Suprapubic skin (tissue), 4 donors: ENCODE measurements around the gene ASIC3. TPM values are rescaled to one million over a fixed set of nuclear protein-coding genes. Genes with fewer than 3 reads are reported as not detected.

Experiments used
- DNase-seq, 2 donors: peaks; one replicate each; pipeline ENCODE4 v3.0.0-alpha.2; 2019; ENCODE audit warnings: low spot score in 2 of 2
- H3K27ac ChIP-seq: fragments of 200-600 bp; sonication (generic); one replicate; pipeline ENCODE4 v1.5.1; 2019
- H3K27me3 ChIP-seq: fragments of 200-600 bp; sonication (generic); one replicate; pipeline ENCODE4 v1.5.1; 2019
- H3K36me3 ChIP-seq: fragments of 200-600 bp; sonication (generic); one replicate; pipeline ENCODE4 v1.5.1; 2019
- H3K4me1 ChIP-seq: fragments of 200-600 bp; sonication (generic); one replicate; pipeline ENCODE4 v1.5.1; 2019
- H3K4me3 ChIP-seq: fragments of 200-600 bp; sonication (generic); one replicate; pipeline ENCODE4 v1.5.1; 2019; ENCODE audit warnings: mild to moderate bottlenecking
- H3K9me3 ChIP-seq: fragments of 200-600 bp; sonication (generic); one replicate; pipeline ENCODE4 v1.5.1; 2019
- EP300 ChIP-seq: sonication (generic); formaldehyde crosslinking; IDR thresholded peaks from one replicate; pipeline ENCODE4 v1.6.1; 2017; ENCODE audit warnings: antibody characterized with exemption
- POLR2A ChIP-seq, 2 donors: fragments of 450-650 bp; IDR thresholded peaks; one replicate each; pipeline ENCODE4 v1.6.1; 2017; ENCODE audit warnings: antibody characterized with exemption in 2 of 2, mild to moderate bottlenecking in 2 of 2, moderate library complexity in 2 of 2
- POLR2AphosphoS5 ChIP-seq, 3 donors: sonication (generic); formaldehyde crosslinking; IDR thresholded peaks; one replicate each; pipeline ENCODE4 v1.6.1; 2017; ENCODE audit warnings: antibody characterized with exemption in 3 of 3
- WGBS: methylation state at CpG from one replicate; pipeline ENCODE4 v1.1.5; 2018; 5-methylcytosine and 5-hydroxymethylcytosine counted together
- total RNA-seq, 4 donors: library from RNA; depleted of rRNA; stranded (reverse); fragments of >200 nt; gene quantifications; one replicate each; pipeline ENCODE4 v1.1.0, GENCODE V29; 2016
- TF ChIP-seq, protein P1 (sequence below), 2 donors: fragments of 200-600 bp in 1 of 2; fragments of 450-650 bp in 1 of 2; sonication (generic) in 1 of 2; IDR thresholded peaks; one replicate each; pipeline ENCODE4 v1.5.1; 2016 to 2019; ENCODE audit warnings: antibody characterized with exemption in 2 of 2, mild to moderate bottlenecking in 1 of 2, moderate library complexity in 1 of 2

Gene ASIC3
- total RNA-seq, 4 donors from 2014 or later, result 2.6 to 8.7 (median 4.1) TPM

DNA sequence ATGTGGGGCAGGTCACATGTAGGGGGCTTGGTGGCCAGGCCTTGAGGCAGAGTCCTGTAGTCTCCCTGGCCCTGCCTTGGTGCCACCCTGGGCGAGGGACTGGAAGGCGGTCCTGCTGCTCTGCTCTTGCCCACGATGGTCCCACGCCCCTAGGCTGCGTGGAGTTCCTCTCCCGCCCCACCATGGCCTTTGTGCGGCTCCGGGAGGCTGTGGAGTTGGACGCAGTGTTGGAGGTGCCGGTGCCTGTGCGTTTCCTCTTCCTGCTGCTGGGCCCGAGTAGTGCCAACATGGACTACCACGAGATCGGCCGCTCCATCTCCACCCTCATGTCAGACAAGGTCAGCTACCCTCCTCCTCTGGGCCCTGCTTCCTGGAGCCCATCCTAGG lies 22.2 kb downstream of the ASIC3 start:
- no peak for DNase-seq
- TF ChIP-seq POLR2A (IDR thresholded peaks at IDR 0.05) (no peak), EP300 (no peak), POLR2AphosphoS5 (IDR thresholded peaks at IDR 0.05) (no peak)
- TF ChIP-seq, protein P1, sequence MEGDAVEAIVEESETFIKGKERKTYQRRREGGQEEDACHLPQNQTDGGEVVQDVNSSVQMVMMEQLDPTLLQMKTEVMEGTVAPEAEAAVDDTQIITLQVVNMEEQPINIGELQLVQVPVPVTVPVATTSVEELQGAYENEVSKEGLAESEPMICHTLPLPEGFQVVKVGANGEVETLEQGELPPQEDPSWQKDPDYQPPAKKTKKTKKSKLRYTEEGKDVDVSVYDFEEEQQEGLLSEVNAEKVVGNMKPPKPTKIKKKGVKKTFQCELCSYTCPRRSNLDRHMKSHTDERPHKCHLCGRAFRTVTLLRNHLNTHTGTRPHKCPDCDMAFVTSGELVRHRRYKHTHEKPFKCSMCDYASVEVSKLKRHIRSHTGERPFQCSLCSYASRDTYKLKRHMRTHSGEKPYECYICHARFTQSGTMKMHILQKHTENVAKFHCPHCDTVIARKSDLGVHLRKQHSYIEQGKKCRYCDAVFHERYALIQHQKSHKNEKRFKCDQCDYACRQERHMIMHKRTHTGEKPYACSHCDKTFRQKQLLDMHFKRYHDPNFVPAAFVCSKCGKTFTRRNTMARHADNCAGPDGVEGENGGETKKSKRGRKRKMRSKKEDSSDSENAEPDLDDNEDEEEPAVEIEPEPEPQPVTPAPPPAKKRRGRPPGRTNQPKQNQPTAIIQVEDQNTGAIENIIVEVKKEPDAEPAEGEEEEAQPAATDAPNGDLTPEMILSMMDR (IDR thresholded peaks at IDR 0.05), result no peak
- Histone ChIP-seq H3K27ac (no peak overlapping the region), H3K9me3 (no peaks in the 10 kb centered on the region), H3K27me3 (no peaks in the 10 kb centered on the region), H3K4me3 (no peak overlapping the region), H3K4me1 (no peaks in the 10 kb centered on the region), H3K36me3 (peaks cover 99% of the 10 kb centered on the region)
- WGBS, result 85% methylated on average over 3 of the region's 15 CpGs

DNA sequence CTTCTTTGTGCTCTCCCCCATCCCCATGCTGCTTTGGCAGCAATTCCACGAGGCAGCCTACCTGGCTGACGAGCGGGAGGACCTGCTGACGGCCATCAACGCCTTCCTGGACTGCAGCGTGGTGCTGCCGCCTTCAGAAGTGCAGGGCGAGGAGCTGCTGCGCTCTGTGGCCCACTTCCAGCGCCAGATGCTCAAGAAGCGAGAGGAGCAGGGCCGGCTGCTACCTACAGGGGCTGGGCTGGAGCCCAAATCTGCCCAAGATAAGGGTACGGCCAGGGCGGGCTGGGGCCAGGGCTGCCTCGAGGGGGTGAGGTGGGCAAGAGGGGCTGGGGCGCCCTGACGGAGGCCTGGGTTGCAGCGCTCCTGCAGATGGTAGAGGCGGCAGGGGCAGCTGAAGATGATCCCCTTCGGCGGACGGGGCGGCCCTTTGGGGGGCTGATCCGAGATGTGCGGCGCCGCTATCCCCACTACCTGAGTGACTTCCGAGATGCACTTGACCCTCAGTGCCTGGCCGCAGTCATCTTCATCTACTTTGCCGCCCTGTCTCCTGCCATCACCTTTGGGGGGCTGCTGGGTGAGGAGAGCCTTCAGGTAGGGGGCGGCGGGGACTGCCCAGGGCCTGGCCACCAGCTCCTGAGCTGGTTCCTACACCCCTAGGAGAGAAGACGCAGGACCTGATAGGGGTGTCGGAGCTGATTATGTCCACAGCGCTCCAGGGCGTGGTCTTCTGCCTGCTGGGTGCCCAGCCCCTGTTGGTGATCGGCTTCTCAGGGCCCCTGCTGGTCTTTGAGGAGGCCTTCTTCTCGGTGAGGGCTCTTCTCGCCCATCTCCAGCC lies 22.9 kb downstream of the ASIC3 start:
- no peaks in the 10 kb centered on the region for H3K4me1 ChIP-seq
- H3K4me3 ChIP-seq, result no peak overlapping the region
- DNase-seq, result no peak
- WGBS, result 92% methylated on average over 27 of the region's 39 CpGs
- no peaks in the 10 kb centered on the region for H3K27me3 ChIP-seq
- no peak for TF ChIP-seq POLR2AphosphoS5 (IDR thresholded peaks at IDR 0.05)
- TF ChIP-seq, protein P1 (IDR thresholded peaks at IDR 0.05), result no peak
- TF ChIP-seq POLR2A (IDR thresholded peaks at IDR 0.05), result no peak
- no peak for TF ChIP-seq EP300
- no peaks in the 10 kb centered on the region for H3K9me3 ChIP-seq
- peaks cover 99% of the 10 kb centered on the region for H3K36me3 ChIP-seq
- no peak overlapping the region for H3K27ac ChIP-seq

DNA sequence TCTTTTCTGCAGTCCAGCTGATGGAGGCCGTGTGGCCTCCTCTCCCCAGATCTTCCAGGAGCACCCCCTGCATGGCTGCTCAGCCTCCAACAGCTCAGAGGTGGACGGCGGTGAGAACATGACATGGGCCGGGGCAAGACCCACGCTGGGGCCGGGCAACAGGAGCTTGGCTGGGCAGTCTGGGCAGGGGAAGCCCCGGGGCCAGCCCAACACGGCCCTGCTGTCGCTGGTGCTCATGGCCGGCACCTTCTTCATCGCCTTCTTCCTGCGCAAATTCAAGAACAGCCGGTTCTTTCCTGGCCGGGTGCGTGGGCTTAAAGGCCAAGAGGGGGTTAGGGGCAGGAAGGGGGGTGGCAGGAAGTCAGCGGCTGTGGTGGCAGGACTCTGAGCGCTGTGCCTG lies 25.7 kb downstream of the ASIC3 start:
- H3K9me3 ChIP-seq, result no peaks in the 10 kb centered on the region
- no peak for DNase-seq
- peaks cover 88% of the 10 kb centered on the region for H3K36me3 ChIP-seq
- no peak overlapping the region for H3K4me3 ChIP-seq
- H3K27ac ChIP-seq, result no peak overlapping the region
- H3K27me3 ChIP-seq, result no peaks in the 10 kb centered on the region
- H3K4me1 ChIP-seq, result peaks cover 25% of the 10 kb centered on the region
- 90% methylated on average over 1 of the region's 17 CpGs for WGBS
- TF ChIP-seq POLR2AphosphoS5 (IDR thresholded peaks at IDR 0.05) (no peak), POLR2A (IDR thresholded peaks at IDR 0.05) (no peak), EP300 (no peak)
- TF ChIP-seq, protein P1 (IDR thresholded peaks at IDR 0.05), result no peak

DNA sequence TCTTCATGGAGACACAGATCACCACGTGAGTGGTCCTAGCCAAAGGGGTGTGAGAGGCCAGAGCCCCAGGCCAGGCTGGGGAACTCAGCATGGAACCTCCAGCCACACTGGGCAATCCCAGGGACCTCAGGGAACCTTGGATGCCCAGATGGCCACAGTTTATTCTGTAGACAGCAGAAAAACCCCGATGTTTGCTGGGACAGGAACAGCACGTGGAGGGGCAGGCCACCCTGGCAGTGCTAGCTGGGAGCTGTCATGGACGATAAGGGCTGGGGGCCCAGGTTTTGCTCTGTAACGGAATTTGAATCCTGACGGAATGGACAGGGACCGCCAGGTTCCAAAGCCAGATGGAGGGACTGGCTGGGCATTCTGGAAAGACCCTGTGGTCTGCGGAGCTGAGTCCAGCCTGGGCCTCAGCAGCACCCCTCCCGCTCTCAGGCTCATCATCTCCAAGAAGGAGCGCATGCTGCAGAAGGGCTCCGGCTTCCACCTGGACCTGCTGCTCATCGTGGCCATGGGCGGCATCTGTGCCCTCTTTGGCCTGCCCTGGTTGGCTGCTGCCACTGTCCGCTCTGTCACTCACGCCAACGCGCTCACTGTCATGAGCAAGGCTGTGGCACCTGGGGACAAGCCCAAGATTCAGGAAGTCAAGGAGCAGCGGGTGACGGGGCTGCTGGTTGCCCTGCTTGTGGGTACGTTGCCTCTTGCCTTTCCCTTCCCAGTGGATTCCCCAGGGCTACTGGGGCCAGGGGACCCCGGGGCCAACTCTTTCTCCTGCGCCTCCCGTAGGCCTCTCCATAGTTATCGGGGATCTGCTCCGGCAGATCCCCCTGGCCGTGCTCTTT lies 26.7 kb downstream of the ASIC3 start:
- Histone ChIP-seq H3K4me1 (peaks cover 35% of the 10 kb centered on the region), H3K27me3 (no peaks in the 10 kb centered on the region), H3K36me3 (peaks cover 78% of the 10 kb centered on the region), H3K4me3 (no peak overlapping the region), H3K9me3 (no peaks in the 10 kb centered on the region), H3K27ac (no peak overlapping the region)
- DNase-seq, result no peak
- TF ChIP-seq POLR2A (IDR thresholded peaks at IDR 0.05) (no peak), EP300 (no peak), POLR2AphosphoS5 (IDR thresholded peaks at IDR 0.05) (no peak)
- TF ChIP-seq, protein P1 (IDR thresholded peaks at IDR 0.05), result no peak
- WGBS, result 92% methylated on average over 16 of the region's 26 CpGs

DNA sequence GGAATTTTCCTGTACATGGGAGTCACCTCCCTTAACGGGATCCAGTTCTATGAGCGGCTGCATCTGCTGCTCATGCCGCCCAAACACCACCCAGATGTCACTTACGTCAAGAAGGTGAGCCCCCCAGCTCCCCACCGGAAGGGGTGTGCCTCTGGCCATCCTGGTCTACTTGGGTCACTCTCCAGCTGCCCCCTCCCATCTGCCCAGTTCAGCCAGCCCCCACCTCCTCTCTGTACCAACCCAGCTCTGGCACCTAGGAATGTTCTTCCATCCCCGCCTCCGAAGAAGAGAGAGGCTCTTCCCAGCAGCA lies 27.3 kb downstream of the ASIC3 start:
- Histone ChIP-seq H3K27me3 (no peaks in the 10 kb centered on the region), H3K4me1 (peaks cover 37% of the 10 kb centered on the region), H3K27ac (no peak overlapping the region), H3K4me3 (no peak overlapping the region), H3K9me3 (no peaks in the 10 kb centered on the region), H3K36me3 (peaks cover 72% of the 10 kb centered on the region)
- TF ChIP-seq EP300 (no peak), POLR2AphosphoS5 (IDR thresholded peaks at IDR 0.05) (no peak), POLR2A (IDR thresholded peaks at IDR 0.05) (no peak)
- TF ChIP-seq, protein P1 (IDR thresholded peaks at IDR 0.05), result no peak
- WGBS, result 87% methylated on average over 7 of the region's 7 CpGs
- DNase-seq, result no peak
